ENCODE data around the gene GABARAP. TPM values are rescaled to one million over a fixed set of nuclear protein-coding genes. Genes with fewer than 3 reads are reported as not detected.

The GABARAP gene
- total and polyA plus RNA-seq, 2 of the 8 experiments (the other 6 are each of a cell fraction or from before 2014, with no cell fraction given) = 252 to 581 TPM

DNA sequence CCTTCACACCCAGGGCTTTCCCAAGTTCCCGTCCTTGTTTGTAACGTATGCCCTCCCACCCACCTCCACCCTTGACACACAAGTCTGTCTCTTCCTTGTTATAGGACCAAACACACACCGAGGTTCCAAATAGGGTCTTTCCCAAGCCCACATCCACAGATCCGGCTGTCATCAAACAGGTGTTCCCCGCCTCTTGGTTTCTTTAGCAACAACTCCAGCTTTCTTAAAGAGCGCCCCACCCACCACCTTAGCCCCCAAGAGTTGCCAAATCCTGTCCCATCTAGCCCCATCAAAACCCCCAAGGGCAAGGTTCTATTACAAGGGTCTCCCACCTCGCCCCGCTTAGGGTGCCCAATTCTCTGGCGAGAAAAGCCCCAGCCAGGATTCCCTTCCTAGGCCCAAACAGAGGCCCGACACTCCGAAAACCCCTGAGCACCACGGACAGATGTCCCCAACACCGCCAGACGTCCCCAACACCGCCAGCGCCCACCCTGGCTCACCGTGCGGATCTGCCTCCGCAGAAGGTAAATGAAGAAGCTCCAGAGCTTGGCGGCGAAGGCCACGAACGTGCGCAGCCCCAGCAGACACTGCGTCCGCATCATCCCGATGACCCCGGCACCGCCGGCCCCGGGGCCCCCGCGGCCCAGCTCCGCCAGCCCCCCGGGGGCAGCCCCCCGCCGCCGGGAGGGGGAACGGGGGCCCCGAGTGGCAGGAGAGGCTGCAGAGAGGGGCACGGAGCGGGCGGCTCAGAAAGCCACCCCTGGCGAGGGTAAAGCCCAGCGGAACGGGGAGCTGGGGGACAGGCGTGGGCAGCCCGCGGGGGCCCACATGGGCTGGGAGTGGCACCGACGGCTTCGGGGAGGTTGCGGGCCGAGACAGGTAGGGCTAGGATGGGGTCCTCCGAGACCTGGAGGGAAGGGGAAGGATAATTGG is 8.7 kb upstream of the GABARAP start (continued):
- TF ChIP-seq ASH2L (IDR thresholded peaks at IDR 0.05; ENCODE audit: low read length) (no peak), SIN3A (conservative IDR thresholded peaks at IDR 0.05 in 1 of 2, IDR thresholded peaks at IDR 0.05 in 1 of 2; ENCODE audit: low read depth in 1 of 2, low read length in 2 of 2) (no peak; a peak in 1 of 4 replicates), SP1 (IDR thresholded peaks at IDR 0.05; ENCODE audit: low read depth, low read length) (no peak)
